ENCODE results near the gene PDE1A. TPM values are rescaled to one million over a fixed set of nuclear protein-coding genes. Genes with fewer than 3 reads are reported as not detected.

PDE1A gene
- total and polyA plus RNA-seq, 2 donors (not counting 1 experiment from before 2014, with no cell fraction given) = 0.07 TPM; not detected in 1

DNA sequence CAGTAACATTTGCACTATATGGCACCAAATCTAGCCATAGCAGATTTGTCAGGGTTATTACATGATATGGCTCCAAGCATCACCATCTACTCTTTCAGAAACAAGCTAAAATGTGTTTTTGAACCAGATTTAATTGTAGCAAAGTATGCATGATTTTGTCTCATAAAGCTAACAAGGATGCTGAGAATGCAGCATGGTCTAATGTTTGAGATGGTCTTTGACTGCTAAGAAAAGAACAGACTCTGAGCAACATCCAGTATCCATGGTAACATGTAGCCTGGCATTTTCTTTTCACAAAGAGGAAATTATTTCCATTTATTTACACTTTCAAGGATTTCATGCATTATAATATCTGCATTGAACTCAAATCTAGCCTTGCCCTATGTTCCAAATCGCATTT is 206.5 kb downstream of the PDE1A start:
- ChIA-PET POLR2A (no interaction called here), CTCF (no interaction called here)
- no peak overlapping the region for H3K4me2 ChIP-seq (replicated peaks; ENCODE audit: low read depth, low read length, poor library complexity, severe bottlenecking)
- ATAC-seq (ENCODE audit: low read depth) (no peak), DNase-seq (no peak)
- H3K27ac Mint-ChIP-seq = no peak overlapping the region
- no peaks in the 10 kb centered on the region for H3K9me3 Mint-ChIP-seq (ENCODE audit: insufficient read depth)
- H3K36me3 ChIP-seq (replicated peaks in 1 of 2; ENCODE audit: control extremely low read depth in 1 of 2, control insufficient read depth in 1 of 2, extremely low read depth in 1 of 2, insufficient read depth in 2 of 2, low read length in 1 of 2) = no peaks in the 10 kb centered on the region
- no peak overlapping the region for H3K27ac ChIP-seq (ENCODE audit: low read length in 2 of 2)
- H3K4me3 Mint-ChIP-seq = no peak overlapping the region
- H4K20me1 ChIP-seq (ENCODE audit: control insufficient read depth, insufficient read depth, low read length, poor library complexity, severe bottlenecking) = no peaks in the 10 kb centered on the region
- H3K9me3 ChIP-seq (ENCODE audit: control extremely low read depth in 1 of 3, control insufficient read depth in 2 of 3, insufficient read depth in 1 of 3, low read length in 2 of 3) = no peaks in the 10 kb centered on the region
- no peaks in the 10 kb centered on the region for H3K79me2 ChIP-seq (ENCODE audit: control insufficient read depth, insufficient read depth, low read length)
- TF ChIP-seq EZH2 (IDR thresholded peaks at IDR 0.05; ENCODE audit: borderline replicate concordance, insufficient read depth, low read depth, low read length, poor library complexity, severe bottlenecking) = no peak
- no peak overlapping the region for H2AFZ ChIP-seq (ENCODE audit: insufficient read depth, low read depth, low read length, poor library complexity, severe bottlenecking)
- H3K4me3 ChIP-seq (ENCODE audit: control extremely low read depth in 1 of 5, extremely low read depth in 1 of 5, insufficient read depth in 1 of 5, low read depth in 2 of 5, low read length in 4 of 5) = no peak overlapping the region
- no peaks in the 10 kb centered on the region for H3K27me3 ChIP-seq (replicated peaks in 1 of 4; ENCODE audit: control extremely low read depth in 1 of 4, control insufficient read depth in 3 of 4, insufficient read depth in 4 of 4, low read length in 3 of 4)
- no peaks in the 10 kb centered on the region for H3K27me3 Mint-ChIP-seq
- WGBS (ENCODE audit: insufficient coverage) = no CpG with 5 or more reads among the region's 1 CpG
- intact Hi-C loops (cut with micrococcal nuclease) = no loop called here
- H3K9ac ChIP-seq (ENCODE audit: low read length) = no peak overlapping the region
- no peaks in the 10 kb centered on the region for H3K4me1 ChIP-seq (ENCODE audit: control insufficient read depth in 2 of 2, insufficient read depth in 2 of 2, low read length in 2 of 2)
- no peaks in the 10 kb centered on the region for H3K4me1 Mint-ChIP-seq

DNA sequence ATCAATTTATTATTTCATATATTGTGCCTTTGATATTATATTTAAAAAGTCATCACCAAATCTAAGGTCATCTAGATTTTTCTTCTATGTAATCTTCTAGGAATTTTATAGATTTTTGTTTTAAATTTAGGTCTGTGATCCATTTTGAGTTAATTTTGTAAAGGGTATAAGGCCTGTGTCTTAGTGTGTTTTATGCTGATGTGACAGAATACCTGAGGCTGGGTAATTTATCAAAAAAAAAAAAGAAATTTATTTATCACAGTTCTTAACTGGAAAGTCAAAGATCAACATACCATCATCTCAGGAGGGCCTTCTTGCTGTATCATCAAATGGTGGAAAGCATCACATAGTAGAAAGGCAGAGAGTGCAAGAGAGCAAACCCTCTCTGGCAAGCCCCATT is 216.2 kb downstream of the PDE1A start:
- intact Hi-C loops (cut with micrococcal nuclease) = no loop called here

More for the DNA sequence above, 216.2 kb downstream of the PDE1A start:
- Mint-ChIP-seq H3K27ac (no peak overlapping the region), H3K27me3 (no peaks in the 10 kb centered on the region), H3K9me3 (ENCODE audit: insufficient read depth) (peaks cover 8% of the 10 kb centered on the region), H3K4me3 (no peak overlapping the region), H3K4me1 (peaks cover 6% of the 10 kb centered on the region)
- no peaks in the 10 kb centered on the region for H4K20me1 ChIP-seq (ENCODE audit: control insufficient read depth, insufficient read depth, low read length, poor library complexity, severe bottlenecking)
- H3K9ac ChIP-seq (ENCODE audit: low read length) = no peak overlapping the region
- H3K27me3 ChIP-seq (replicated peaks in 1 of 4; ENCODE audit: control extremely low read depth in 1 of 4, control insufficient read depth in 3 of 4, insufficient read depth in 4 of 4, low read length in 3 of 4) = no peaks in the 10 kb centered on the region
- H3K79me2 ChIP-seq (ENCODE audit: control insufficient read depth, insufficient read depth, low read length) = no peaks in the 10 kb centered on the region
- no peak overlapping the region for H3K4me3 ChIP-seq (ENCODE audit: control extremely low read depth in 1 of 5, extremely low read depth in 1 of 5, insufficient read depth in 1 of 5, low read depth in 2 of 5, low read length in 4 of 5)
- no peak for DNase-seq
- no peaks in the 10 kb centered on the region for H3K36me3 ChIP-seq (replicated peaks in 1 of 2; ENCODE audit: control extremely low read depth in 1 of 2, control insufficient read depth in 1 of 2, extremely low read depth in 1 of 2, insufficient read depth in 2 of 2, low read length in 1 of 2)
- no peak overlapping the region for H3K4me2 ChIP-seq (replicated peaks; ENCODE audit: low read depth, low read length, poor library complexity, severe bottlenecking)
- TF ChIP-seq EZH2 (IDR thresholded peaks at IDR 0.05; ENCODE audit: borderline replicate concordance, insufficient read depth, low read depth, low read length, poor library complexity, severe bottlenecking) = no peak
- TF ChIP-seq, protein P1, sequence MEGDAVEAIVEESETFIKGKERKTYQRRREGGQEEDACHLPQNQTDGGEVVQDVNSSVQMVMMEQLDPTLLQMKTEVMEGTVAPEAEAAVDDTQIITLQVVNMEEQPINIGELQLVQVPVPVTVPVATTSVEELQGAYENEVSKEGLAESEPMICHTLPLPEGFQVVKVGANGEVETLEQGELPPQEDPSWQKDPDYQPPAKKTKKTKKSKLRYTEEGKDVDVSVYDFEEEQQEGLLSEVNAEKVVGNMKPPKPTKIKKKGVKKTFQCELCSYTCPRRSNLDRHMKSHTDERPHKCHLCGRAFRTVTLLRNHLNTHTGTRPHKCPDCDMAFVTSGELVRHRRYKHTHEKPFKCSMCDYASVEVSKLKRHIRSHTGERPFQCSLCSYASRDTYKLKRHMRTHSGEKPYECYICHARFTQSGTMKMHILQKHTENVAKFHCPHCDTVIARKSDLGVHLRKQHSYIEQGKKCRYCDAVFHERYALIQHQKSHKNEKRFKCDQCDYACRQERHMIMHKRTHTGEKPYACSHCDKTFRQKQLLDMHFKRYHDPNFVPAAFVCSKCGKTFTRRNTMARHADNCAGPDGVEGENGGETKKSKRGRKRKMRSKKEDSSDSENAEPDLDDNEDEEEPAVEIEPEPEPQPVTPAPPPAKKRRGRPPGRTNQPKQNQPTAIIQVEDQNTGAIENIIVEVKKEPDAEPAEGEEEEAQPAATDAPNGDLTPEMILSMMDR (IDR thresholded peaks at IDR 0.05) = no peak
- peaks cover 0 to 5% of the 10 kb centered on the region in 2 donors for H3K4me1 ChIP-seq (ENCODE audit: control insufficient read depth in 2 of 2, insufficient read depth in 2 of 2, low read length in 2 of 2)
- H2AFZ ChIP-seq (ENCODE audit: insufficient read depth, low read depth, low read length, poor library complexity, severe bottlenecking) = no peak overlapping the region
- H3K27ac ChIP-seq (ENCODE audit: low read length in 2 of 2) = no peak overlapping the region
- peaks cover 0 to 3% (median 0%) of the 10 kb centered on the region in 3 donors for H3K9me3 ChIP-seq (ENCODE audit: control extremely low read depth in 1 of 3, control insufficient read depth in 2 of 3, insufficient read depth in 1 of 3, low read length in 2 of 3)
- ATAC-seq (ENCODE audit: low read depth) = no peak
- CTCF ChIA-PET = no interaction called here
- POLR2A ChIA-PET = no interaction called here

Data from B cell (primary cell).